Measurements from ENCODE around the gene RAPGEF4.

Gene RAPGEF4

DNA sequence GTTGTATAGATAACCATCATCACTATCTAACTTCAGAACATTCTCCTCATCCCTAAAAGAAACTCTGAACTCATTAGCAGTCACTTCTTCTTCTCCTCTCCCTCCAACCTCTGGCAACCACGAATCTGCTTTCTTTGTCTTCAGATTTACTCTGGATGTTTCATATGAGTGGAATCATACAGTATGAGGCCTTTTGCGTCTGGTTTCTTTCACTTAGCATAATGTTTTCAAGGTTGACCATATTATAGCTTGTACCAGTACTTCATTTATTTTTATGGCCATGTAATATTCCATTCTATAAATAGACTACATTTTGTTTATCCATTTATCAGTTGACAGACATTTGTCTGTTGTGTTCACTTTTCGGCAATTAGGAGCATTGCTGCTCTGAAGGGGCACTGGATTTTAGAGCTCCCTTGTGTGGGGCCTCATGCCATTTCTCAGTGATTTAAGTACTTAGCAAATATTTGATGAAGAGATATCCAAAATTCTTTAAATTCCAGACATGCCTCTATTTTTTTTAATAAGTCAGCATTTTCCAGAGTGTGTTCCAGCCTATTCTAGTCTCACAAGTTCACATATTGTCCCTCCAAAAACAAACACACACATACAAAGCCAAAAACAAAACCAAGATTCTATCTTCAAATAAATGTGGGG lies 317.5 kb downstream of the RAPGEF4 start:
- CTCF ChIA-PET: interaction anchor here (0.7 to 6.7 kb wide), 2 partner anchors 20 to 26 kb away, joined by 3 to 32 read pairs; no protein-coding TSS in a partner anchor

DNA sequence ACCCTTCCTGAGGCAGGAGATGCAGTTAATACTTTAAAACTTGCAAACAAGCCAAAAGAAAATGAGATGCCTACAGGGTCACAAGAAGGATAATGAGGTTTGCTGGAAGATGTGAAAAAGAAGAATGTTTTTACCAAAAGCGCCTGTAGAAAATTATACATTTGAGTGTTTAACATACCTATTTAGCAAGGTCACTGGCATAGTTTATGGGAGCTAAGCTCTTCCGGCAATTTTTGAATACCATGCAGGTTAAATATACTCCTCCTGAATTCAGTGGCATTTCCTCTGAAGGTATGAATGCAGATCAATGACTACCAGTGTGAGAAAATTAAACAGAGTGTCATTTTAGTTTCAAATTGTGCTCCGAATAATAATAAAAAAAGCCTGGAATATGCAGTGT lies 318.8 kb downstream of the RAPGEF4 start:
- Histone ChIP-seq H3K4me3 (ENCODE audit: low read depth, low read length) (no peak overlapping the region), H3K27ac (ENCODE audit: extremely low read depth, low read depth, low read length) (no peak overlapping the region), H3K4me1 (ENCODE audit: control insufficient read depth, insufficient read depth, low read length) (no peaks in the 10 kb centered on the region), H3K36me3 (ENCODE audit: control insufficient read depth in 2 of 2, insufficient read depth in 1 of 2, low read length in 2 of 2) (no peaks in the 10 kb centered on the region), H3K9me3 (ENCODE audit: control insufficient read depth, insufficient read depth, low read depth, low read length) (no peaks in the 10 kb centered on the region)
- ChIA-PET CTCF (interaction anchor here (6.7 kb wide), 1 partner anchor 27 kb away, joined by 32 read pairs; no protein-coding TSS in a partner anchor), POLR2A (interaction anchor here (0.9 kb wide), 1 partner anchor 21 kb away, joined by 3 read pairs; the partner anchor contains the start of gene MAP3K20)
- TF ChIP-seq, protein P1, sequence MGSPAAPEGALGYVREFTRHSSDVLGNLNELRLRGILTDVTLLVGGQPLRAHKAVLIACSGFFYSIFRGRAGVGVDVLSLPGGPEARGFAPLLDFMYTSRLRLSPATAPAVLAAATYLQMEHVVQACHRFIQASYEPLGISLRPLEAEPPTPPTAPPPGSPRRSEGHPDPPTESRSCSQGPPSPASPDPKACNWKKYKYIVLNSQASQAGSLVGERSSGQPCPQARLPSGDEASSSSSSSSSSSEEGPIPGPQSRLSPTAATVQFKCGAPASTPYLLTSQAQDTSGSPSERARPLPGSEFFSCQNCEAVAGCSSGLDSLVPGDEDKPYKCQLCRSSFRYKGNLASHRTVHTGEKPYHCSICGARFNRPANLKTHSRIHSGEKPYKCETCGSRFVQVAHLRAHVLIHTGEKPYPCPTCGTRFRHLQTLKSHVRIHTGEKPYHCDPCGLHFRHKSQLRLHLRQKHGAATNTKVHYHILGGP (tag by site-specific recombination; IDR thresholded peaks at IDR 0.05): no peak
- TF ChIP-seq ZNF670 (tag by site-specific recombination; IDR thresholded peaks at IDR 0.05; ENCODE audit: low read depth) (no peak), ZNF776 (tag by site-specific recombination; IDR thresholded peaks at IDR 0.05; ENCODE audit: borderline replicate concordance) (no peak), ZNF214 (tag by site-specific recombination; IDR thresholded peaks at IDR 0.05; ENCODE audit: borderline replicate concordance) (no peak), ZNF664 (tag by site-specific recombination; IDR thresholded peaks at IDR 0.05) (no peak), ZNF2 (tag by site-specific recombination; IDR thresholded peaks at IDR 0.05) (no peak), ZSCAN16 (tag by site-specific recombination; IDR thresholded peaks at IDR 0.05) (no peak), ZNF658 (tag by site-specific recombination; IDR thresholded peaks at IDR 0.05) (no peak), ZNF426 (tag by site-specific recombination; IDR thresholded peaks at IDR 0.05) (no peak), ZNF292 (tag by site-specific recombination; IDR thresholded peaks at IDR 0.05; ENCODE audit: borderline replicate concordance, low read depth) (no peak), ZNF623 (tag by site-specific recombination; IDR thresholded peaks at IDR 0.05) (no peak), ZNF626 (tag by site-specific recombination; IDR thresholded peaks at IDR 0.05) (no peak)
- TF ChIP-seq, protein P2, sequence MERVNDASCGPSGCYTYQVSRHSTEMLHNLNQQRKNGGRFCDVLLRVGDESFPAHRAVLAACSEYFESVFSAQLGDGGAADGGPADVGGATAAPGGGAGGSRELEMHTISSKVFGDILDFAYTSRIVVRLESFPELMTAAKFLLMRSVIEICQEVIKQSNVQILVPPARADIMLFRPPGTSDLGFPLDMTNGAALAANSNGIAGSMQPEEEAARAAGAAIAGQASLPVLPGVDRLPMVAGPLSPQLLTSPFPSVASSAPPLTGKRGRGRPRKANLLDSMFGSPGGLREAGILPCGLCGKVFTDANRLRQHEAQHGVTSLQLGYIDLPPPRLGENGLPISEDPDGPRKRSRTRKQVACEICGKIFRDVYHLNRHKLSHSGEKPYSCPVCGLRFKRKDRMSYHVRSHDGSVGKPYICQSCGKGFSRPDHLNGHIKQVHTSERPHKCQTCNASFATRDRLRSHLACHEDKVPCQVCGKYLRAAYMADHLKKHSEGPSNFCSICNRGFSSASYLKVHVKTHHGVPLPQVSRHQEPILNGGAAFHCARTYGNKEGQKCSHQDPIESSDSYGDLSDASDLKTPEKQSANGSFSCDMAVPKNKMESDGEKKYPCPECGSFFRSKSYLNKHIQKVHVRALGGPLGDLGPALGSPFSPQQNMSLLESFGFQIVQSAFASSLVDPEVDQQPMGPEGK (tag by site-specific recombination; IDR thresholded peaks at IDR 0.05): no peak
- TF ChIP-seq, protein P3, sequence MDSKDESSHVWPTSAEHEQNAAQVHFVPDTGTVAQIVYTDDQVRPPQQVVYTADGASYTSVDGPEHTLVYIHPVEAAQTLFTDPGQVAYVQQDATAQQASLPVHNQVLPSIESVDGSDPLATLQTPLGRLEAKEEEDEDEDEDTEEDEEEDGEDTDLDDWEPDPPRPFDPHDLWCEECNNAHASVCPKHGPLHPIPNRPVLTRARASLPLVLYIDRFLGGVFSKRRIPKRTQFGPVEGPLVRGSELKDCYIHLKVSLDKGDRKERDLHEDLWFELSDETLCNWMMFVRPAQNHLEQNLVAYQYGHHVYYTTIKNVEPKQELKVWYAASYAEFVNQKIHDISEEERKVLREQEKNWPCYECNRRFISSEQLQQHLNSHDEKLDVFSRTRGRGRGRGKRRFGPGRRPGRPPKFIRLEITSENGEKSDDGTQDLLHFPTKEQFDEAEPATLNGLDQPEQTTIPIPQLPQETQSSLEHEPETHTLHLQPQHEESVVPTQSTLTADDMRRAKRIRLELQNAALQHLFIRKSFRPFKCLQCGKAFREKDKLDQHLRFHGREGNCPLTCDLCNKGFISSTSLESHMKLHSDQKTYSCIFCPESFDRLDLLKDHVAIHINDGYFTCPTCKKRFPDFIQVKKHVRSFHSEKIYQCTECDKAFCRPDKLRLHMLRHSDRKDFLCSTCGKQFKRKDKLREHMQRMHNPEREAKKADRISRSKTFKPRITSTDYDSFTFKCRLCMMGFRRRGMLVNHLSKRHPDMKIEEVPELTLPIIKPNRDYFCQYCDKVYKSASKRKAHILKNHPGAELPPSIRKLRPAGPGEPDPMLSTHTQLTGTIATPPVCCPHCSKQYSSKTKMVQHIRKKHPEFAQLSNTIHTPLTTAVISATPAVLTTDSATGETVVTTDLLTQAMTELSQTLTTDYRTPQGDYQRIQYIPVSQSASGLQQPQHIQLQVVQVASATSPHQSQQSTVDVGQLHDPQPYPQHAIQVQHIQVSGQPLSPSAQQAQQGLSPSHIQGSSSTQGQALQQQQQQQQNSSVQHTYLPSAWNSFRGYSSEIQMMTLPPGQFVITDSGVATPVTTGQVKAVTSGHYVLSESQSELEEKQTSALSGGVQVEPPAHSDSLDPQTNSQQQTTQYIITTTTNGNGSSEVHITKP (tag by site-specific recombination; IDR thresholded peaks at IDR 0.05): no peak
- TF ChIP-seq, protein P4, sequence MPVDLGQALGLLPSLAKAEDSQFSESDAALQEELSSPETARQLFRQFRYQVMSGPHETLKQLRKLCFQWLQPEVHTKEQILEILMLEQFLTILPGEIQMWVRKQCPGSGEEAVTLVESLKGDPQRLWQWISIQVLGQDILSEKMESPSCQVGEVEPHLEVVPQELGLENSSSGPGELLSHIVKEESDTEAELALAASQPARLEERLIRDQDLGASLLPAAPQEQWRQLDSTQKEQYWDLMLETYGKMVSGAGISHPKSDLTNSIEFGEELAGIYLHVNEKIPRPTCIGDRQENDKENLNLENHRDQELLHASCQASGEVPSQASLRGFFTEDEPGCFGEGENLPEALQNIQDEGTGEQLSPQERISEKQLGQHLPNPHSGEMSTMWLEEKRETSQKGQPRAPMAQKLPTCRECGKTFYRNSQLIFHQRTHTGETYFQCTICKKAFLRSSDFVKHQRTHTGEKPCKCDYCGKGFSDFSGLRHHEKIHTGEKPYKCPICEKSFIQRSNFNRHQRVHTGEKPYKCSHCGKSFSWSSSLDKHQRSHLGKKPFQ (tag by site-specific recombination; IDR thresholded peaks at IDR 0.05): no peak

More for the DNA sequence above, 317.5 kb downstream of the RAPGEF4 start:
- Histone ChIP-seq H3K9me3 (ENCODE audit: control insufficient read depth, insufficient read depth, low read depth, low read length) (no peaks in the 10 kb centered on the region), H3K4me3 (ENCODE audit: low read depth, low read length) (no peak overlapping the region), H3K36me3 (ENCODE audit: control insufficient read depth in 2 of 2, insufficient read depth in 1 of 2, low read length in 2 of 2) (no peaks in the 10 kb centered on the region), H3K4me1 (ENCODE audit: control insufficient read depth, insufficient read depth, low read length) (0 out of 2 replicates have a peak, but pooled peaks cover 5% of the 10 kb centered on the region), H3K27ac (ENCODE audit: extremely low read depth, low read depth, low read length) (no peak overlapping the region)
- POLR2A ChIA-PET: no interaction called here
- TF ChIP-seq ZNF707 (tag by site-specific recombination; IDR thresholded peaks at IDR 0.05) (no peak), HOXD13 (CRISPR knock-in tag; IDR thresholded peaks at IDR 0.05; ENCODE audit: borderline replicate concordance) (no peak), ZNF114 (tag by site-specific recombination; IDR thresholded peaks at IDR 0.05) (no peak)
- TF ChIP-seq, protein P5, sequence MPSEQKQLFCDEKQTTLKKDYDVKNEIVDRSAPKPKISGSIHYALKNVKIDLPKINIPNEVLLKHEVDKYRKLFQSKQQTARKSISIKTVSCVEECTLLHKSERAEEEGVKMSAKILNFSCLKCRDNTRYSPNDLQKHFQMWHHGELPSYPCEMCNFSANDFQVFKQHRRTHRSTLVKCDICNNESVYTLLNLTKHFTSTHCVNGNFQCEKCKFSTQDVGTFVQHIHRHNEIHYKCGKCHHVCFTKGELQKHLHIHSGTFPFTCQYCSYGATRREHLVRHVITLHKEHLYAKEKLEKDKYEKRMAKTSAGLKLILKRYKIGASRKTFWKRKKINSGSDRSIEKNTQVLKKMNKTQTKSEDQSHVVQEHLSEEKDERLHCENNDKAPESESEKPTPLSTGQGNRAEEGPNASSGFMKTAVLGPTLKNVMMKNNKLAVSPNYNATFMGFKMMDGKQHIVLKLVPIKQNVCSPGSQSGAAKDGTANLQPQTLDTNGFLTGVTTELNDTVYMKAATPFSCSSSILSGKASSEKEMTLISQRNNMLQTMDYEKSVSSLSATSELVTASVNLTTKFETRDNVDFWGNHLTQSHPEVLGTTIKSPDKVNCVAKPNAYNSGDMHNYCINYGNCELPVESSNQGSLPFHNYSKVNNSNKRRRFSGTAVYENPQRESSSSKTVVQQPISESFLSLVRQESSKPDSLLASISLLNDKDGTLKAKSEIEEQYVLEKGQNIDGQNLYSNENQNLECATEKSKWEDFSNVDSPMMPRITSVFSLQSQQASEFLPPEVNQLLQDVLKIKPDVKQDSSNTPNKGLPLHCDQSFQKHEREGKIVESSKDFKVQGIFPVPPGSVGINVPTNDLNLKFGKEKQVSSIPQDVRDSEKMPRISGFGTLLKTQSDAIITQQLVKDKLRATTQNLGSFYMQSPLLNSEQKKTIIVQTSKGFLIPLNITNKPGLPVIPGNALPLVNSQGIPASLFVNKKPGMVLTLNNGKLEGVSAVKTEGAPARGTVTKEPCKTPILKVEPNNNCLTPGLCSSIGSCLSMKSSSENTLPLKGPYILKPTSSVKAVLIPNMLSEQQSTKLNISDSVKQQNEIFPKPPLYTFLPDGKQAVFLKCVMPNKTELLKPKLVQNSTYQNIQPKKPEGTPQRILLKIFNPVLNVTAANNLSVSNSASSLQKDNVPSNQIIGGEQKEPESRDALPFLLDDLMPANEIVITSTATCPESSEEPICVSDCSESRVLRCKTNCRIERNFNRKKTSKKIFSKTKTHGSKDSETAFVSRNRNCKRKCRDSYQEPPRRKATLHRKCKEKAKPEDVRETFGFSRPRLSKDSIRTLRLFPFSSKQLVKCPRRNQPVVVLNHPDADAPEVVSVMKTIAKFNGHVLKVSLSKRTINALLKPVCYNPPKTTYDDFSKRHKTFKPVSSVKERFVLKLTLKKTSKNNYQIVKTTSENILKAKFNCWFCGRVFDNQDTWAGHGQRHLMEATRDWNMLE (tag by site-specific recombination; conservative IDR thresholded peaks at IDR 0.05; ENCODE audit: low read depth): no peak
